Measurements from ENCODE around the gene FRMD4A. TPM values are rescaled to one million over a fixed set of nuclear protein-coding genes. Genes with fewer than 3 reads are reported as not detected.
"Not testable (repeated sequence)": the region's sequence is repeated elsewhere in the genome, so short reads cannot be mapped to it uniquely, and the experiment has no call there.

FRMD4A gene
- total RNA-seq, 6 donors from 2014 or later = 22.3 to 114 (median 52.3) TPM

GRCh38 chr10:14243221-14243620 lies 87.5 kb downstream of the FRMD4A start:
- no peaks in the 10 kb centered on the region for H3K9me3 ChIP-seq
- ATAC-seq (ENCODE audit: low FRiP score in 2 of 2) (no peak), DNase-seq (no peak)
- no peak overlapping the region for H3K4me3 ChIP-seq
- H3K27ac ChIP-seq = no peak overlapping the region
- no peaks in the 10 kb centered on the region for H3K4me1 ChIP-seq
- no peaks in the 10 kb centered on the region for H3K36me3 ChIP-seq
- H3K27me3 ChIP-seq = no peaks in the 10 kb centered on the region
- TF ChIP-seq EP300 (IDR thresholded peaks at IDR 0.05) (no peak), CTCF (IDR thresholded peaks at IDR 0.05) (no peak), POLR2A (IDR thresholded peaks at IDR 0.05) (no peak), POLR2AphosphoS5 (IDR thresholded peaks at IDR 0.05) (no peak)
- WGBS, 2 donors = 88 to 91% methylated on average over 6 of the region's 6 CpGs

GRCh38 chr10:14241196-14241595 lies 89.5 kb downstream of the FRMD4A start:
- DNase-seq (no peak), ATAC-seq (ENCODE audit: low FRiP score in 2 of 2) (no peak)
- Histone ChIP-seq H3K36me3 (no peaks in the 10 kb centered on the region), H3K27ac (no peak overlapping the region), H3K27me3 (no peaks in the 10 kb centered on the region), H3K4me1 (no peaks in the 10 kb centered on the region), H3K4me3 (no peak overlapping the region), H3K9me3 (no peaks in the 10 kb centered on the region)
- TF ChIP-seq POLR2A (IDR thresholded peaks at IDR 0.05) (no peak), CTCF (IDR thresholded peaks at IDR 0.05) (no peak), POLR2AphosphoS5 (IDR thresholded peaks at IDR 0.05) (no peak), EP300 (IDR thresholded peaks at IDR 0.05) (no peak)
- 83 to 88% methylated on average over 1 of the region's 1 CpG for WGBS, 2 donors

GRCh38 chr10:14240253-14241189 lies 90.2 kb downstream of the FRMD4A start:
- 46 to 47% methylated on average over 13 of the region's 13 CpGs for WGBS, 2 donors
- DNase-seq = no peak

GRCh38 chr10:14238659-14239058 lies 92.1 kb downstream of the FRMD4A start:
- not testable (repeated sequence) for H3K4me3 ChIP-seq; H3K9me3 ChIP-seq; DNase-seq; H3K27ac ChIP-seq; H3K27me3 ChIP-seq; H3K4me1 ChIP-seq; ATAC-seq (ENCODE audit: low FRiP score in 2 of 2); H3K36me3 ChIP-seq
- WGBS, 2 donors = 88 to 92% methylated on average over 3 of the region's 3 CpGs

More at GRCh38 chr10:14240253-14241189, 90.2 kb downstream of the FRMD4A start:
- H3K4me3 ChIP-seq = no peak overlapping the region
- ATAC-seq (ENCODE audit: low FRiP score in 2 of 2) = no peak
- no peak for TF ChIP-seq POLR2A (IDR thresholded peaks at IDR 0.05)
- TF ChIP-seq EP300 (IDR thresholded peaks at IDR 0.05) = no peak
- TF ChIP-seq CTCF (IDR thresholded peaks at IDR 0.05) = no peak
- TF ChIP-seq POLR2AphosphoS5 (IDR thresholded peaks at IDR 0.05) = no peak
- H3K4me1 ChIP-seq = no peaks in the 10 kb centered on the region
- H3K36me3 ChIP-seq = no peaks in the 10 kb centered on the region
- no peak overlapping the region for H3K27ac ChIP-seq
- H3K27me3 ChIP-seq = no peaks in the 10 kb centered on the region
- no peaks in the 10 kb centered on the region for H3K9me3 ChIP-seq

GRCh38 chr10:14236341-14236740 lies 94.4 kb downstream of the FRMD4A start:
- WGBS, 2 donors = 71 to 83% methylated on average over 4 to 6 of the region's 6 CpGs
- H3K4me1 ChIP-seq = no peaks in the 10 kb centered on the region
- H3K27ac ChIP-seq = no peak overlapping the region
- H3K36me3 ChIP-seq = no peaks in the 10 kb centered on the region
- no peaks in the 10 kb centered on the region for H3K27me3 ChIP-seq
- H3K4me3 ChIP-seq = no peak overlapping the region
- peak in 1 of 2 donors; percentile 56 for DNase-seq
- no peak for ATAC-seq (ENCODE audit: low FRiP score in 2 of 2)
- no peaks in the 10 kb centered on the region for H3K9me3 ChIP-seq
- TF ChIP-seq CTCF (IDR thresholded peaks at IDR 0.05) = no peak

All from upper lobe of left lung (tissue), 6 donors.